IMR-90 (cell line): Measurements from ENCODE around the gene STIM1. TPM values are rescaled to one million over a fixed set of nuclear protein-coding genes. Genes with fewer than 3 reads are reported as not detected.

Experiments used
- ATAC-seq: fragments of 200-7000 bp; cut with Tn5 transposase; 2 replicates; pipeline ENCODE4 v1.9.1; 2020; ENCODE audit warnings: low read depth, mild to moderate bottlenecking, moderate library complexity
- BruUV-seq: library from RNA; stranded (reverse); fragments of 400-500 nt; replicated peaks from 2 replicates; lab custom pipeline; 2021; lab: Mats Ljungman, UMichigan
- CTCF ChIA-PET: fragments of 300-600 bp; formaldehyde crosslinking; extraction: SDS; loops from one replicate; lab custom pipeline; 2021; ENCODE audit warnings: antibody characterized with exemption; lab: Yijun Ruan, JAX
- POLR2A ChIA-PET: fragments of 300-600 bp; sonication (Branson Sonifier 250); formaldehyde crosslinking; loops from one replicate; lab custom pipeline; 2022; ENCODE audit warnings: antibody characterized with exemption; ENCODE audit not compliant: unreplicated experiment; lab: Charles Lee
- DNase-seq: peaks from one replicate; pipeline ENCODE4 v3.0.0; 2013
- H2AFZ ChIP-seq: replicated peaks from 2 replicates; pipeline ENCODE3; 2013; ENCODE audit warnings: low read length, mild to moderate bottlenecking; ENCODE audit not compliant: poor library complexity
- H2AK5ac ChIP-seq: 2 replicates; pipeline ENCODE4 v1.6.1; 2013; ENCODE audit warnings: low read depth, low read length, inconsistent platforms
- H2AK9ac ChIP-seq: replicated peaks from 2 replicates; pipeline ENCODE3; 2013; ENCODE audit warnings: mild to moderate bottlenecking, low read depth, low read length, moderate library complexity; ENCODE audit not compliant: poor library complexity
- H2BK120ac ChIP-seq: 2 replicates; pipeline ENCODE4 v1.6.1; 2013; ENCODE audit warnings: low read depth, low read length, inconsistent platforms
- H2BK15ac ChIP-seq: 3 replicates; pipeline ENCODE4 v1.6.1; 2013; ENCODE audit warnings: low read depth, low read length, inconsistent platforms
- H2BK20ac ChIP-seq: 2 replicates; pipeline ENCODE4 v1.6.1; 2013; ENCODE audit warnings: low read depth, mild to moderate bottlenecking, inconsistent platforms, low read length, moderate library complexity
- H2BK5ac ChIP-seq: 2 replicates; pipeline ENCODE4 v1.6.1; 2013; ENCODE audit warnings: mild to moderate bottlenecking, low read depth, low read length, inconsistent platforms; ENCODE audit not compliant: poor library complexity, severe bottlenecking
- H3K14ac ChIP-seq: replicated peaks from 2 replicates; pipeline ENCODE4 v1.6.1; 2013; ENCODE audit warnings: low read depth, low read length, inconsistent platforms
- H3K18ac ChIP-seq: 2 replicates; pipeline ENCODE4 v1.6.1; 2013; ENCODE audit warnings: low read depth, low read length, control low read depth
- H3K23ac ChIP-seq: 2 replicates; pipeline ENCODE4 v1.6.1; 2013; ENCODE audit warnings: low read depth, low read length, inconsistent platforms
- H3K27ac ChIP-seq: 2 replicates; pipeline ENCODE4 v1.5.1; 2013; ENCODE audit warnings: mild to moderate bottlenecking, control low read depth, low read length; ENCODE audit not compliant: insufficient read depth
- H3K27me3 ChIP-seq: 2 replicates; pipeline ENCODE4 v1.6.1; 2013; ENCODE audit warnings: low read length; ENCODE audit not compliant: control insufficient read depth, insufficient read depth
- H3K36me3 ChIP-seq: 2 replicates; pipeline ENCODE4 v1.6.1; 2013; ENCODE audit warnings: low read length, mixed read lengths; ENCODE audit not compliant: control insufficient read depth, insufficient read depth
- H3K4ac ChIP-seq: 2 replicates; pipeline ENCODE4 v1.6.1; 2013; ENCODE audit warnings: low read depth, low read length, inconsistent platforms
- H3K4me1 ChIP-seq: 2 replicates; pipeline ENCODE4 v1.6.1; 2013; ENCODE audit warnings: low read length, mixed read lengths; ENCODE audit not compliant: control insufficient read depth, insufficient read depth
- H3K4me2 ChIP-seq: 2 replicates; pipeline ENCODE4 v1.6.1; 2013; ENCODE audit warnings: low read depth, mild to moderate bottlenecking, control low read depth, low read length, moderate library complexity
- H3K4me3 ChIP-seq: 2 replicates; pipeline ENCODE4 v1.5.1; 2013; ENCODE audit warnings: low read depth, mild to moderate bottlenecking, control low read depth, low read length, moderate library complexity; ENCODE audit not compliant: insufficient read depth
- H3K56ac ChIP-seq: 2 replicates; pipeline ENCODE4 v1.6.1; 2013; ENCODE audit warnings: low read length, inconsistent platforms; ENCODE audit not compliant: insufficient read depth; ENCODE audit errors: extremely low read depth
- H3K79me1 ChIP-seq, 2 experiments: 2 replicates each; pipeline ENCODE4 v1.6.1; 2013; ENCODE audit warnings: low read length in 2 of 2, inconsistent platforms in 1 of 2, low read depth in 1 of 2
- H3K9ac ChIP-seq: 2 replicates; pipeline ENCODE4 v1.6.1; 2013; ENCODE audit warnings: low read depth, low read length, control low read depth
- H3K9me1 ChIP-seq: 2 replicates; pipeline ENCODE4 v1.6.1; 2013; ENCODE audit warnings: low read length, inconsistent platforms; ENCODE audit not compliant: insufficient read depth
- H3K9me3 ChIP-seq: 2 replicates; pipeline ENCODE4 v1.6.1; 2013; ENCODE audit warnings: low read length; ENCODE audit not compliant: control insufficient read depth, insufficient read depth
- H4K20me1 ChIP-seq: 2 replicates; pipeline ENCODE4 v1.6.1; 2013; ENCODE audit warnings: low read length, inconsistent platforms; ENCODE audit not compliant: insufficient read depth
- H4K5ac ChIP-seq: 2 replicates; pipeline ENCODE4 v1.6.1; 2013; ENCODE audit warnings: mild to moderate bottlenecking, low read depth, low read length, control low read depth
- H4K8ac ChIP-seq, 2 experiments: 2 replicates each; pipeline ENCODE4 v1.6.1; 2013; ENCODE audit warnings: low read depth in 2 of 2, low read length in 2 of 2, control low read depth in 1 of 2, inconsistent platforms in 1 of 2
- H4K91ac ChIP-seq: 2 replicates; pipeline ENCODE4 v1.6.1; 2013; ENCODE audit warnings: low read depth, low read length, inconsistent platforms; ENCODE audit not compliant: insufficient read depth
- CEBPB ChIP-seq: IDR thresholded peaks from 2 replicates; pipeline ENCODE4 v1.6.1; 2012; ENCODE audit warnings: low read depth, low read length, improper control_type of control experiment
- CHD1 ChIP-seq: IDR thresholded peaks from 2 replicates; pipeline ENCODE4 v1.6.1; 2012; ENCODE audit warnings: low read depth, low read length, improper control_type of control experiment
- ELK1 ChIP-seq: fragments of 150-350 bp; IDR thresholded peaks from 2 replicates; pipeline ENCODE4 v1.6.1; 2016; ENCODE audit warnings: low read depth, mild to moderate bottlenecking, low read length, moderate library complexity, borderline replicate concordance
- MAFK ChIP-seq: IDR thresholded peaks from 2 replicates; pipeline ENCODE4 v1.6.1; 2012; ENCODE audit warnings: low read depth, low read length, improper control_type of control experiment
- MXI1 ChIP-seq: IDR thresholded peaks from 2 replicates; pipeline ENCODE4 v1.6.1; 2012; ENCODE audit warnings: low read depth, mild to moderate bottlenecking, low read length, moderate library complexity, borderline replicate concordance
- NFE2L2 ChIP-seq: fragments of 150-350 bp; IDR thresholded peaks from 2 replicates; pipeline ENCODE4 v1.6.1; 2016; ENCODE audit warnings: low read depth, mild to moderate bottlenecking, low read length
- POLR2A ChIP-seq: IDR thresholded peaks from 2 replicates; pipeline ENCODE4 v1.6.1; 2012; ENCODE audit warnings: mild to moderate bottlenecking, low read depth, low read length
- RCOR1 ChIP-seq: IDR thresholded peaks from 2 replicates; pipeline ENCODE4 v1.6.1; 2012; ENCODE audit warnings: mild to moderate bottlenecking, low read length, improper control_type of control experiment; ENCODE audit not compliant: insufficient replicate concordance
- RFX5 ChIP-seq: IDR thresholded peaks from 2 replicates; pipeline ENCODE4 v1.8.0; 2012; ENCODE audit warnings: low read depth, mild to moderate bottlenecking, low read length, moderate library complexity
- SMC3 ChIP-seq: fragments of 150-350 bp; IDR thresholded peaks from 2 replicates; pipeline ENCODE4 v1.6.1; 2016; ENCODE audit warnings: low read depth, mild to moderate bottlenecking, antibody characterized with exemption, low read length, moderate library complexity
- dilution Hi-C: fragments of 300-500 bp; cut with HindIII; formaldehyde crosslinking; loops from one replicate; pipeline ENCODE4 v1.14.3; 2018; ENCODE audit warnings: low sequenced_read_pairs; ENCODE audit not compliant: unreplicated experiment
- in situ Hi-C: fragments of 300-500 bp; cut with MboI; formaldehyde crosslinking; loops from 3 replicates; pipeline ENCODE4 v1.14.3; 2019; ENCODE audit warnings: low sequenced_read_pairs, inconsistent platforms, mixed read lengths
- intact Hi-C: fragments of 100-400 bp; cut with micrococcal nuclease; formaldehyde crosslinking; loops from 2 replicates; pipeline ENCODE4 v1.10.0; 2022
- polyA plus RNA-seq, 3 experiments: library from polyadenylated mRNA; depleted of rRNA; stranded (reverse); fragments of >200 nt; gene quantifications; 2 replicates each; pipeline ENCODE4 v1.2.3, GENCODE V29; 2012; ENCODE audit warnings: low replicate concordance in 1 of 3
- total RNA-seq: library from RNA; depleted of rRNA; stranded (reverse); fragments of >200 nt; gene quantifications from 2 replicates; pipeline ENCODE4 v1.2.3, GENCODE V29; 2012

Gene STIM1
- total and polyA plus RNA-seq, 2 of the 4 experiments (the other 2 are of a cell fraction): 17.9 to 23.0 TPM

DNA sequence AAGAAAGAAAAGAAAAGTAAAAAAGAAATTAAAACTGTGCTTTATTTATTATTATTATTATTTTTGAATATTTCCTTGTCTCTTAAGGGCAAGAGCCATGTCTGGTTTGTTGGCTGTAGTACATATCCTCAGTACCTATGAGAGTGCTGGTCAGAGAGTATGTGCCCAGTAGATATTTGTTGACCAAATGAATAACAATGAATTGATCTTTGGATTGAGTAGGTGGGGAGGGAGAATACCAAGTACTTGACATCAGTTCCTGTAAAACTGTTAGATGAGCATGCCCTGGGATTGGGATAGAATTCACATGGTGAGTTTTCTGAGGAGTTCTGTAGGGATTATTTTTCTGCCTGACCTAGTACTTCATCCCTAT lies 11.4 kb downstream of the STIM1 start:
- no peak overlapping the region for H2BK120ac ChIP-seq
- ChIA-PET POLR2A (no interaction called here), CTCF (interaction anchor here (0.6 to 1.9 kb wide), 3 partner anchors 8 to 12 kb away, joined by 3 to 11 read pairs (median 3); partner anchors contain the start of gene STIM1)
- no peak overlapping the region for H2BK20ac ChIP-seq
- no peak overlapping the region for H2AFZ ChIP-seq
- dilution Hi-C loops (no loop called here), in situ Hi-C loops (no loop called here), intact Hi-C loops (no loop called here)
- BruUV-seq: no TSS peak
- peaks cover 16% of the 10 kb centered on the region for H3K4me1 ChIP-seq
- no peak overlapping the region for H4K5ac ChIP-seq
- ATAC-seq (no peak), DNase-seq (no peak)
- H3K56ac ChIP-seq: no peak overlapping the region
- H4K20me1 ChIP-seq: no peaks in the 10 kb centered on the region
- no peak overlapping the region for H2AK9ac ChIP-seq
- peaks cover 34 to 51% of the 10 kb centered on the region in 2 experiments for H3K79me1 ChIP-seq
- no peaks in the 10 kb centered on the region for H3K36me3 ChIP-seq
- H3K9ac ChIP-seq: no peak overlapping the region
- H3K9me1 ChIP-seq: peaks cover 9% of the 10 kb centered on the region; the same call in 1 of the 2 replicates
- no peak overlapping the region; the same call in 1 of the 2 replicates for H3K23ac ChIP-seq
- H4K91ac ChIP-seq: no peak overlapping the region
- TF ChIP-seq RFX5 (no peak), SMC3 (no peak), MAFK (no peak), CEBPB (no peak), NFE2L2 (no peak), POLR2A (no peak), ELK1 (no peak), RCOR1 (no peak), MXI1 (no peak), CHD1 (no peak)
- H3K9me3 ChIP-seq: no peaks in the 10 kb centered on the region
- H3K27me3 ChIP-seq: no peaks in the 10 kb centered on the region
- H4K8ac ChIP-seq: no peak overlapping the region
- no peak overlapping the region for H2AK5ac ChIP-seq
- H2BK15ac ChIP-seq: no peak overlapping the region
- H3K4me3 ChIP-seq: no peak overlapping the region
- H3K14ac ChIP-seq: peak overlapping the region; percentile 17; the same call in 1 of the 2 replicates
- H3K18ac ChIP-seq: no peak overlapping the region; the same call in 1 of the 2 replicates
- H3K27ac ChIP-seq: no peak overlapping the region
- H2BK5ac ChIP-seq: no peak overlapping the region
- H3K4me2 ChIP-seq: no peak overlapping the region
- peak overlapping the region; percentile 1; the same call in 1 of the 2 replicates for H3K4ac ChIP-seq
